Neural cell (in vitro differentiated cells): ENCODE data around the gene HSPA4L. TPM values are rescaled to one million over a fixed set of nuclear protein-coding genes. Genes with fewer than 3 reads are reported as not detected.

Experiments used
- H2AFZ ChIP-seq: fragments of 200-600, 300-800 bp; sonication (generic), shearing (Covaris generic); 2 replicates; pipeline ENCODE4 v1.6.0; 2014; ENCODE audit warnings: low read depth, mild to moderate bottlenecking, antibody characterized with exemption, low read length, moderate library complexity
- H3F3A ChIP-seq: fragments of 200-600 bp; shearing (Covaris generic); 2 replicates; pipeline ENCODE4 v1.6.1; 2016; ENCODE audit warnings: mild to moderate bottlenecking, moderate library complexity, mixed read lengths, antibody characterized with exemption, low read length; ENCODE audit not compliant: insufficient read depth, poor library complexity, severe bottlenecking
- H3K27ac ChIP-seq: fragments of 200-600, 300-800 bp; sonication (generic), shearing (Covaris generic); 2 replicates; pipeline ENCODE4 v1.5.1; 2014; ENCODE audit warnings: mild to moderate bottlenecking, low read length, moderate library complexity
- H3K27me3 ChIP-seq: fragments of 300-800, 200-600 bp; sonication (generic), shearing (Covaris generic); 2 replicates; pipeline ENCODE4 v1.6.0; 2014; ENCODE audit warnings: mild to moderate bottlenecking, low read depth, low read length, moderate library complexity; ENCODE audit not compliant: insufficient read depth
- H3K36me3 ChIP-seq: fragments of 300-800, 200-600 bp; sonication (generic), shearing (Covaris generic); 2 replicates; pipeline ENCODE4 v1.5.1; 2014; ENCODE audit warnings: mild to moderate bottlenecking, antibody characterized with exemption, low read length, moderate library complexity; ENCODE audit not compliant: insufficient read depth
- H3K4me2 ChIP-seq: fragments of 300-800, 200-600 bp; sonication (generic), shearing (Covaris generic); 2 replicates; pipeline ENCODE4 v1.6.0; 2014; ENCODE audit warnings: mild to moderate bottlenecking, low read length
- H3K4me3 ChIP-seq: fragments of 300-800, 200-600 bp; sonication (generic), shearing (Covaris generic); 2 replicates; pipeline ENCODE4 v1.5.1; 2014; ENCODE audit warnings: mild to moderate bottlenecking, low read length, moderate library complexity
- H3K79me2 ChIP-seq: fragments of 200-600 bp; shearing (Covaris generic); replicated peaks from 2 replicates; pipeline ENCODE4 v1.6.0; 2014; ENCODE audit warnings: mild to moderate bottlenecking, low read length, moderate library complexity; ENCODE audit not compliant: insufficient read depth
- H3K9ac ChIP-seq: fragments of 300-800, 200-600 bp; sonication (generic), shearing (Covaris generic); 2 replicates; pipeline ENCODE4 v1.6.1; 2016; ENCODE audit warnings: mild to moderate bottlenecking, low read length, mixed read lengths
- H3K9me2 ChIP-seq: fragments of 200-600 bp; shearing (Covaris generic); 2 replicates; pipeline ENCODE4 v1.6.1; 2016; ENCODE audit warnings: mild to moderate bottlenecking, low read length, mixed read lengths; ENCODE audit not compliant: insufficient read depth
- H3K9me3 ChIP-seq: fragments of 200-600, 300-800 bp; sonication (generic), shearing (Covaris generic); 2 replicates; pipeline ENCODE4 v1.6.1; 2016; ENCODE audit warnings: mild to moderate bottlenecking, mixed run types, low read length, moderate library complexity, mixed read lengths
- H4K20me1 ChIP-seq: fragments of 200-600 bp; shearing (Covaris generic); 2 replicates; pipeline ENCODE4 v1.6.1; 2016; ENCODE audit warnings: mild to moderate bottlenecking, mixed run types; ENCODE audit not compliant: insufficient read depth
- CTCF ChIP-seq: fragments of 450-650 bp; IDR thresholded peaks from 2 replicates; pipeline ENCODE4 v1.5.1; 2014; ENCODE audit warnings: antibody characterized with exemption, mild to moderate bottlenecking, moderate library complexity; ENCODE audit not compliant: poor library complexity, severe bottlenecking
- EP300 ChIP-seq: fragments of 450-650 bp; conservative IDR thresholded peaks from 2 replicates; pipeline ENCODE4 v1.6.1; 2014; ENCODE audit warnings: antibody characterized with exemption, mild to moderate bottlenecking, moderate library complexity; ENCODE audit not compliant: poor library complexity, severe bottlenecking
- EZH2 ChIP-seq: fragments of 200-600, 300-800 bp; shearing (Covaris generic), sonication (generic); IDR thresholded peaks from 2 replicates; pipeline ENCODE4 v1.6.1; 2014; ENCODE audit warnings: antibody characterized with exemption, low read length, borderline replicate concordance, mild to moderate bottlenecking; ENCODE audit not compliant: insufficient read depth, poor library complexity, severe bottlenecking
- MXI1 ChIP-seq: fragments of 450-650 bp; conservative IDR thresholded peaks from 2 replicates; pipeline ENCODE4 v1.6.1; 2014; ENCODE audit warnings: antibody characterized with exemption, mild to moderate bottlenecking; ENCODE audit not compliant: poor library complexity, severe bottlenecking
- POLR2AphosphoS5 ChIP-seq: IDR thresholded peaks from 2 replicates; pipeline ENCODE4 v1.6.1; 2012
- RAD21 ChIP-seq: fragments of 450-650 bp; conservative IDR thresholded peaks from 2 replicates; pipeline ENCODE4 v1.6.1; 2014; ENCODE audit warnings: antibody characterized with exemption, mild to moderate bottlenecking, moderate library complexity
- REST ChIP-seq: IDR thresholded peaks from 2 replicates; pipeline ENCODE4 v1.6.1; 2012; ENCODE audit warnings: borderline replicate concordance
- SMC3 ChIP-seq: fragments of 450-650 bp; conservative IDR thresholded peaks from 2 replicates; pipeline ENCODE4 v1.6.1; 2014; ENCODE audit warnings: antibody characterized with exemption, mild to moderate bottlenecking, moderate library complexity; ENCODE audit not compliant: poor library complexity
- TAF1 ChIP-seq: IDR thresholded peaks from 2 replicates; pipeline ENCODE4 v1.6.1; 2012; ENCODE audit warnings: low read depth
- polyA plus RNA-seq: library from polyadenylated mRNA; depleted of rRNA; stranded (reverse); fragments of >200 nt; gene quantifications from 2 replicates; pipeline ENCODE4 v1.2.3, GENCODE V29; 2014

Gene HSPA4L
- polyA plus RNA-seq, 1 donor from 2014 or later = 12.5 TPM

GRCh38 chr4:127741247-127741646, 40.9 kb upstream of the HSPA4L start:
- Histone ChIP-seq H3K27ac (no peak overlapping the region), H3F3A (no peaks in the 10 kb centered on the region), H3K36me3 (no peaks in the 10 kb centered on the region), H3K4me2 (no peak overlapping the region), H3K9ac (no peak overlapping the region), H3K9me2 (no peaks in the 10 kb centered on the region), H3K79me2 (no peaks in the 10 kb centered on the region), H2AFZ (no peak overlapping the region), H4K20me1 (no peaks in the 10 kb centered on the region), H3K9me3 (peaks cover 3% of the 10 kb centered on the region), H3K27me3 (no peaks in the 10 kb centered on the region), H3K4me3 (no peak overlapping the region)
- TF ChIP-seq RAD21 = no peak
- no peak for TF ChIP-seq CTCF
- TF ChIP-seq REST = no peak
- TF ChIP-seq MXI1 = no peak
- TF ChIP-seq TAF1 = no peak
- TF ChIP-seq POLR2AphosphoS5 = no peak
- no peak for TF ChIP-seq SMC3
- no peak for TF ChIP-seq EZH2
- no peak for TF ChIP-seq EP300

GRCh38 chr4:127747883-127748282, 34.2 kb upstream of the HSPA4L start:
- no peak overlapping the region for H3K4me3 ChIP-seq
- no peaks in the 10 kb centered on the region for H3K9me2 ChIP-seq
- TF ChIP-seq RAD21 (no peak), REST (no peak), CTCF (no peak), EZH2 (no peak), POLR2AphosphoS5 (no peak), TAF1 (no peak)
- no peaks in the 10 kb centered on the region for H3K27me3 ChIP-seq
- no peak overlapping the region for H3K27ac ChIP-seq
- H3K36me3 ChIP-seq = no peaks in the 10 kb centered on the region
- H3F3A ChIP-seq = no peaks in the 10 kb centered on the region
- no peak overlapping the region for H3K9ac ChIP-seq
- H3K9me3 ChIP-seq = no peaks in the 10 kb centered on the region
- H3K4me2 ChIP-seq = no peak overlapping the region
- no peaks in the 10 kb centered on the region for H3K79me2 ChIP-seq
- H2AFZ ChIP-seq = no peak overlapping the region
- no peaks in the 10 kb centered on the region for H4K20me1 ChIP-seq
